Stomach (tissue), 9 donors: Measurements from ENCODE around the gene CDKN1B. TPM values are rescaled to one million over a fixed set of nuclear protein-coding genes. Genes with fewer than 3 reads are reported as not detected.

ENCODE experiments used
- DNase-seq, 2 donors: peaks; one replicate each; pipeline versions ENCODE4 v3.0.0 to v3.0.0-alpha.2; 2013 to 2019
- H3K27ac ChIP-seq, 5 donors: fragments of 200-600 bp in 4 of 5; sonication (generic) in 4 of 5; one replicate each; pipeline ENCODE4 v1.5.1; 2013 to 2019; ENCODE audit warnings: mild to moderate bottlenecking in 1 of 5, moderate library complexity in 1 of 5
- H3K27me3 ChIP-seq, 3 donors: fragments of 200-600 bp; sonication (generic); one replicate each; pipeline ENCODE4 v1.5.1; 2017 to 2019; ENCODE audit warnings: mixed run types in 1 of 3
- H3K36me3 ChIP-seq, 4 donors: fragments of 200-600 bp; sonication (generic); 1 replicate in 3 of 4; 2 replicates in 1 of 4; pipeline ENCODE4 v1.5.1; 2016 to 2019
- H3K4me1 ChIP-seq, 4 donors: fragments of 200-600 bp; sonication (generic); one replicate each; pipeline ENCODE4 v1.5.1; 2016 to 2019
- H3K4me3 ChIP-seq, 4 donors: fragments of 200-600 bp; sonication (generic) in 3 of 4; one replicate each; pipeline ENCODE4 v1.5.1; 2016 to 2019; ENCODE audit warnings: mild to moderate bottlenecking in 1 of 4
- H3K9me3 ChIP-seq, 4 donors: fragments of 200-600 bp; sonication (generic); one replicate each; pipeline ENCODE4 v1.5.1; 2016 to 2019
- CTCF ChIP-seq, 7 experiments: fragments of 450-650 bp in 4 of 7; fragments of 200-600 bp in 3 of 7; sonication (generic) in 3 of 7; IDR thresholded peaks; one replicate each; pipeline ENCODE4 v1.5.1; 2016 to 2019; ENCODE audit warnings: antibody characterized with exemption in 7 of 7, control low read depth in 2 of 7, mild to moderate bottlenecking in 1 of 7
- EP300 ChIP-seq: sonication (generic); formaldehyde crosslinking; IDR thresholded peaks from one replicate; pipeline ENCODE4 v1.6.1; 2017; ENCODE audit warnings: antibody characterized with exemption
- POLR2A ChIP-seq, 4 donors: fragments of 450-650 bp; IDR thresholded peaks; one replicate each; pipeline ENCODE4 v1.6.1; 2016; ENCODE audit warnings: antibody characterized with exemption in 4 of 4, control low read depth in 2 of 4, mild to moderate bottlenecking in 1 of 4, moderate library complexity in 1 of 4
- POLR2AphosphoS5 ChIP-seq, 3 donors: sonication (generic); formaldehyde crosslinking; IDR thresholded peaks; one replicate each; pipeline ENCODE4 v1.6.1; 2016; ENCODE audit warnings: antibody characterized with exemption in 3 of 3
- WGBS, 5 donors: extraction: QIAGEN DNeasy Blood & Tissue Kit in 3 of 5; methylation state at CpG; one replicate each; pipeline versions ENCODE4 v1.1.5 to v1.1.7; 2013 to 2018; 5-methylcytosine and 5-hydroxymethylcytosine counted together
- intact Hi-C: fragments of 100-400 bp; cut with DNase I; formaldehyde crosslinking; loops from one replicate; pipeline ENCODE4 v1.15.1; 2023; ENCODE audit warnings: low total_unique reads
- polyA plus RNA-seq, 3 donors: library from polyadenylated mRNA; stranded (reverse); fragments of 200-250 nt; gene quantifications; one replicate each; pipeline ENCODE4 v1.2.3, GENCODE V29; 2013
- total RNA-seq, 5 donors: library from RNA; depleted of rRNA; stranded (reverse); fragments of >200 nt; gene quantifications; one replicate each; pipeline versions ENCODE4 v1.1.0 to v1.2.3, GENCODE V29; 2014 to 2016
- donor health status: healthy with polysubstance abuse.
- donor health status: Bipolar disorder and iron deficiency.
- donor health status: healthy.

The CDKN1B gene
- total and polyA plus RNA-seq, 8 donors = 17.7 to 60.8 (median 32.8) TPM

GRCh38 chr12:12731178-12731577, 14.0 kb downstream of the CDKN1B start:
- Histone ChIP-seq H3K36me3 (no peaks in the 10 kb centered on the region), H3K9me3 (no peaks in the 10 kb centered on the region), H3K4me1 (peaks cover 0 to 32% (median 15%) of the 10 kb centered on the region in 4 donors), H3K27me3 (no peaks in the 10 kb centered on the region), H3K4me3 (no peak overlapping the region), H3K27ac (no peak overlapping the region)
- no peak for TF ChIP-seq POLR2AphosphoS5 (IDR thresholded peaks at IDR 0.05)
- TF ChIP-seq CTCF (IDR thresholded peaks at IDR 0.05) = no peak
- no peak for TF ChIP-seq POLR2A (IDR thresholded peaks at IDR 0.05)
- no peak for TF ChIP-seq EP300
- DNase-seq = no peak
- intact Hi-C loops = no loop called here

DNA sequence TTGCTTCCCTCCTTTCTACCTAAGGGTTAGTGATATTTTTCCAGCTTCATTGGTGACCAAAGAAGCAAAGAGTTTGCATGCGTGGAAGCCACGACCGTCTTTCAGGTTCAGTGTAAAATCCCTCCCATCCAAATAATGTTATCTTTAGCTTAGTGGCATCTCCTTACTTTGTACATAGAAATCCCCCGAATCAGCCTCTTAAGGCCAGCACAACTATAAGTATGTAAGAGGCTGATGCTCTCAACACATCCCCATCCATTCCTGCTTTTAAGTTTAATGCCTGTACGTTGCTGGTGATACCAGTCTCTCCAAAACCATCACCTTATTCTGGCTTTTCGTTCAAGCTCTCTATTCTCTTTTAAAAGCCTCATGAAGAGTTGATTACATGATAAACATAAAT, 14.6 kb downstream of the CDKN1B start:
- WGBS, 5 donors = 81 to 90% (median 89%) methylated on average over 6 of the region's 6 CpGs
- intact Hi-C loops = no loop called here
- Histone ChIP-seq H3K27me3 (no peaks in the 10 kb centered on the region), H3K4me1 (peaks cover 0 to 32% (median 15%) of the 10 kb centered on the region in 4 donors), H3K4me3 (no peak overlapping the region), H3K9me3 (no peaks in the 10 kb centered on the region), H3K27ac (no peak overlapping the region), H3K36me3 (no peaks in the 10 kb centered on the region)
- no peak for TF ChIP-seq POLR2A (IDR thresholded peaks at IDR 0.05)
- no peak for TF ChIP-seq CTCF (IDR thresholded peaks at IDR 0.05)
- TF ChIP-seq EP300 = no peak
- TF ChIP-seq POLR2AphosphoS5 (IDR thresholded peaks at IDR 0.05) = no peak
- no peak for DNase-seq

DNA sequence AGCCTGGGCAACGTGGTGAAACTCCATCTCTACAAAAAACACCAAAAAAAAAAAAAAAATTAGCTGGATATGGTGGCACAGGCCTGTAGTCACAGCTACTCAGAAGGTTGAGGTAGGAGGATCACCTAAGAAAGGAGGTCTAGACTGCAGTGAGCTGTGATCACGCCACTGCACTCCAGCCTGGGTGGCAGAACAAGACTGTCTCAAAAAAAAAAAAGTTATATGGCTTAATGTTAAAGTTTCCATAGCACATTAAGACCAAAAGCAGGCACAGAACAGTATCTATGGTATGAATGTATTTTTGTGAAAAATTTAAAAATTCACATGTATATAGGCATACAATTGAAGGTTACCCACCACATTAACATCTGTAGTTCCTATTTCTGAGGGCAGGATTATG, 15.9 kb downstream of the CDKN1B start:
- Histone ChIP-seq H3K36me3 (no peaks in the 10 kb centered on the region), H3K4me3 (no peak overlapping the region), H3K27ac (no peak overlapping the region), H3K9me3 (no peaks in the 10 kb centered on the region), H3K4me1 (peaks cover 0 to 29% (median 18%) of the 10 kb centered on the region in 4 donors), H3K27me3 (no peaks in the 10 kb centered on the region)
- TF ChIP-seq POLR2AphosphoS5 (IDR thresholded peaks at IDR 0.05) = no peak
- no peak for TF ChIP-seq POLR2A (IDR thresholded peaks at IDR 0.05)
- no peak for TF ChIP-seq CTCF (IDR thresholded peaks at IDR 0.05)
- TF ChIP-seq EP300 = no peak
- 75 to 89% (median 84%) methylated on average over 2 of the region's 2 CpGs for WGBS, 5 donors
- DNase-seq = no peak
- intact Hi-C loops = no loop called here

DNA sequence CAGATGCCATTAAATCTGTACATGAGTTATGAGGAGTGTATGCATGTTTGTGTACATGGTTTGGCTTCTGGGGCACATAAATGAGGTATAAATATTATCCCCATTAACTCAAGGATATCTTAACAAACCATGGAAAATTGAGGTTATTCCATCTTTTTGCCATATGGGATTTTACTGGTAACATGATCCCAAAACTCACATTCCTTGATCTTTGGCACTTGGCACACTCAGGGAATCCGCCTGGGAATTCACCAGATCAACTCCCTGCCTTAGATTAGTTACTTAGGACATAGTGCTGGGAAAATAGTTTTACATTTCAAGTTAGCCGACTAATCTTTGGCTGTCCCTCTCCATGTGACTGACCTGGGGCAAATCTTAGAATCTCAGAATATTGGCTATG, 16.9 kb downstream of the CDKN1B start:
- WGBS, 5 donors = 51 to 62% (median 56%) methylated on average over 2 of the region's 2 CpGs
- Histone ChIP-seq H3K9me3 (no peaks in the 10 kb centered on the region), H3K27me3 (no peaks in the 10 kb centered on the region), H3K36me3 (no peaks in the 10 kb centered on the region), H3K4me1 (peaks cover 0 to 29% (median 18%) of the 10 kb centered on the region in 4 donors), H3K27ac (peak overlapping the region in 1 of 5 donors; percentile 54), H3K4me3 (no peak overlapping the region)
- no peak for DNase-seq
- intact Hi-C loops = no loop called here
- no peak for TF ChIP-seq POLR2A (IDR thresholded peaks at IDR 0.05)
- TF ChIP-seq POLR2AphosphoS5 (IDR thresholded peaks at IDR 0.05) = no peak
- no peak for TF ChIP-seq EP300
- no peak for TF ChIP-seq CTCF (IDR thresholded peaks at IDR 0.05)
